ENCODE measurements around the gene MAGEB17.
"Not testable (repeated sequence)": the region's sequence is repeated elsewhere in the genome, so short reads cannot be mapped to it uniquely, and the experiment has no call there.

DNA sequence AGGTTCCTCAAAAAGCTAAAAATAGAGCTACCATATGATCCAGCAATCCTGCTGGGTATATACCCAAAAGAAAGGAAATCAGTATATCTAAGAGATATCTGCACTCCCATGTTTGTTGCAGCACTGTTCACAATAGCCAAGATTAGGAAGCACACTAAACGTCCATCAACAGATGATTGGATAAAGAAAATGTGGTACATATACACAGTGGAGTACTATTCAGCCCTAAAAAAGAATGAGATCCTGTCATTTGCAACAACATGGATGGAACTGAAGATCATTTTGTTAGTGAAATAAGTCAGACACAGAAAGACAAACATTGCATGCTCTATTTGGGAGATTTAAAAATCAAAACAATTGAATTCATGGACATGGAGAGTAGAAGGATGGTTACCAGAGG, 22.2 kb upstream of the MAGEB17 start:
- not testable (repeated sequence) for TF ChIP-seq CHD2 (IDR thresholded peaks at IDR 0.05; ENCODE audit: low read length); POLR2A (IDR thresholded peaks at IDR 0.05; ENCODE audit: control extremely low read depth in 1 of 2, low read depth in 2 of 2, low read length in 2 of 2); EZH2 (IDR thresholded peaks at IDR 0.05; ENCODE audit: low read depth, low read length, severe bottlenecking)
